Activated CD8-positive, alpha-beta memory T cell treated with anti-CD3 and anti-CD28 coated beads for 48 hours (primary cell): ENCODE measurements around the gene HSD17B2.
"Not testable (repeated sequence)": the region's sequence is repeated elsewhere in the genome, so short reads cannot be mapped to it uniquely, and the experiment has no call there.

Experiments used
- DNase-seq, 3 experiments: peaks; one replicate each; pipeline ENCODE4 v3.0.0-alpha.2; 2020; ENCODE audit warnings: low read depth in 2 of 3, low spot score in 2 of 3

HSD17B2 gene

GRCh38 chr16:82074019-82074558 is 39.0 kb downstream of the HSD17B2 start:
- DNase-seq, result no peak

GRCh38 chr16:82078125-82078524 is 43.1 kb downstream of the HSD17B2 start:
- no peak for DNase-seq

GRCh38 chr16:82079892-82080291 is 44.8 kb downstream of the HSD17B2 start:
- DNase-seq, result no peak

- DNase-seq, result no peak
Observed at GRCh38 chr16:82081264-82081663, 46.2 kb downstream of the HSD17B2 start.

GRCh38 chr16:82082097-82082496 is 47.0 kb downstream of the HSD17B2 start:
- DNase-seq, result no peak

- DNase-seq, result no peak
Observed at GRCh38 chr16:82082543-82083244, 47.6 kb downstream of the HSD17B2 start.

- no peak for DNase-seq
Observed at GRCh38 chr16:82083710-82084353, 48.8 kb downstream of the HSD17B2 start.

GRCh38 chr16:82085011-82085779 is 50.1 kb downstream of the HSD17B2 start:
- no peak for DNase-seq

- no peak for DNase-seq
Observed at GRCh38 chr16:82088483-82088882, 53.4 kb downstream of the HSD17B2 start.

GRCh38 chr16:82091241-82091640 is 56.2 kb downstream of the HSD17B2 start:
- no peak for DNase-seq

- DNase-seq, result no peak
Observed at GRCh38 chr16:82092711-82093110, 57.7 kb downstream of the HSD17B2 start.

GRCh38 chr16:82093666-82094300 is 58.7 kb downstream of the HSD17B2 start:
- DNase-seq, result no peak

GRCh38 chr16:82094942-82095540 is 60.0 kb downstream of the HSD17B2 start:
- DNase-seq, result no peak

GRCh38 chr16:82096641-82097040 is 61.6 kb downstream of the HSD17B2 start:
- no peak for DNase-seq

- no peak for DNase-seq
Observed at GRCh38 chr16:82105107-82105506, 70.1 kb downstream of the HSD17B2 start.

GRCh38 chr16:82108100-82108499 is 73.0 kb downstream of the HSD17B2 start:
- DNase-seq, result no peak

GRCh38 chr16:82108774-82109173 is 73.7 kb downstream of the HSD17B2 start:
- DNase-seq, result no peak

- DNase-seq, result not testable (repeated sequence)
Observed at GRCh38 chr16:82109266-82109665, 74.2 kb downstream of the HSD17B2 start.

- no peak for DNase-seq
Observed at GRCh38 chr16:82111944-82112343, 76.9 kb downstream of the HSD17B2 start.

- no peak for DNase-seq
Observed at GRCh38 chr16:82113741-82114140, 78.7 kb downstream of the HSD17B2 start.

GRCh38 chr16:82116535-82116934 is 81.5 kb downstream of the HSD17B2 start:
- no peak for DNase-seq
